ENCODE data around the gene SP8.

The SP8 gene

GRCh38 chr7:20798694-20799121 is 12.0 kb upstream of the SP8 start:
- DNase-seq (ENCODE audit: extremely low read depth, low read depth): no peak
- TF ChIP-seq CTCF (IDR thresholded peaks at IDR 0.05; ENCODE audit: low read depth, low read length): no peak

GRCh38 chr7:20798081-20798693 is 11.5 kb upstream of the SP8 start:
- DNase-seq (ENCODE audit: extremely low read depth, low read depth): no peak
- no peak for TF ChIP-seq CTCF (IDR thresholded peaks at IDR 0.05; ENCODE audit: low read depth, low read length)

DNA sequence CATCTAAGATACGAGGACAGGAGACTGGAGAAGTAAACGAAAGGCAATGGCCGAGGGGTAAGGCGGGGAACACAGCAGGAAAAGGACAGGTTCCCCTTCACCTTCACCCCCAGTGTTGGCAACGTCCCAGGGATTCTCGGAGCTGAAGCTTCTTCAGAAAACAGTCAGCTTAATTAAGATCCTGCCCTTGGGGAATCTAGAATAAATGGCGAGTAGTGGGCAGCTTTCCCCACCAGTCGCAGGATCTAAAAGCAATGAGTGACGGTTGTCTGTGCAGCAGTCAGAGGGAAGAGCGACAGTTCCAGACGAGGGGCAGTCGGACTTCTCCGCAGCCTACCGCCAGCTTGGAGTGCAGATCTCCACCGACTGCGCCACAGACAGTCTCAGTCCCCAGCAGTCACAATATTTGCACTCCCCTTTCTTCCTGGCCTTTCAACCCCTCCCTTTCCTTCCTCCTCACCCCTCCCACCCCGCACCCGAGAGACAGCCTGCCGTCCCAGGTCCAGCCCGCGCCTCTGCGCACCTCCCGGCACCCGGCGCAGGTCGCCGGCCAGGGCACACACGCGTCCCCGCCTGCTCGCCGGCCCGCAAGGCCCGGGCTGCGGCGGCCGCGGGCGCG is 10.9 kb upstream of the SP8 start:
- TF ChIP-seq CTCF (IDR thresholded peaks at IDR 0.05; ENCODE audit: low read depth, low read length): no peak
- DNase-seq (ENCODE audit: extremely low read depth, low read depth): no peak

DNA sequence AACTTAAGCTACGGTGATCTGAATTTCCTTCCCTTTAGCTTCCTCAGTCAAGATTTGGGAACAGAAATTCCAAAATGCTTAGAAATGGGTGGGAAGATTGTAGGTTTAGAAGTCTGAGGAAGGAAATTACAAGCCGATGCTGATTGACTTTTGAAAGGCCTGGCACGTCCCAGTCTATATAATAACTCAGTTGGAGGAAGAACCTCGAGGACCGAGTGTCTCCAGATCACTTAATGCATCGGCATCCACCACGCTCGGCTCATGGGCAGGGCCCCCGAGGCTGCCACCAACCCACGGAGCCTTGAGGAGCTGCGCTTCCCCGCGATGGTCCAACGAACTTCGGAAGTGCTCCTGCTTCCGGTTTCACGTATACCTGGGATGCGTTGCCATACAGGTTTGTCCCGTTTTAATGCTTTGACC is 10.4 kb upstream of the SP8 start:
- TF ChIP-seq CTCF (IDR thresholded peaks at IDR 0.05; ENCODE audit: low read depth, low read length): no peak
- no peak for DNase-seq (ENCODE audit: extremely low read depth, low read depth)

DNA sequence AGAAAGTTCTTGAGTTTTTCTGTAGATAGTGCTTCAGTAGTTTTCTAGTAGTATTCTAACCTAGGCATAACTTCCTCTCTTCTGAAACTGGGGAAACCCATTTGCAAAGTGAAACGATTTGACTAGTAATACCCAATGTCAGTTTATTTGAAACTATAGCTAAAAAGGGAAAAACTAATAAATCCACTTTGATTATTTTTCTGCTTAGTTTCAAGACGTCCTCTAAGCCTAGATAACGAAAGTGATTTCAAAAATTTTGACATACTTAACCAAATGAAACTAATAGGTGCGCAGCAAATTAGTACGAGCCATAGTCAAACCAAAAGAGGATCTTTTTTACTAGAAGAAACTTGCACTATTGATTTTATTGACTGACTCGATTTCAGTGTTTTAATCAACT is 9.8 kb upstream of the SP8 start:
- TF ChIP-seq CTCF (IDR thresholded peaks at IDR 0.05; ENCODE audit: low read depth, low read length): no peak
- no peak for DNase-seq (ENCODE audit: extremely low read depth, low read depth)

- no peak for TF ChIP-seq CTCF (IDR thresholded peaks at IDR 0.05; ENCODE audit: low read depth, low read length)
- no peak for DNase-seq (ENCODE audit: extremely low read depth, low read depth)
Observed at GRCh38 chr7:20795881-20796280, 9.2 kb upstream of the SP8 start.

DNA sequence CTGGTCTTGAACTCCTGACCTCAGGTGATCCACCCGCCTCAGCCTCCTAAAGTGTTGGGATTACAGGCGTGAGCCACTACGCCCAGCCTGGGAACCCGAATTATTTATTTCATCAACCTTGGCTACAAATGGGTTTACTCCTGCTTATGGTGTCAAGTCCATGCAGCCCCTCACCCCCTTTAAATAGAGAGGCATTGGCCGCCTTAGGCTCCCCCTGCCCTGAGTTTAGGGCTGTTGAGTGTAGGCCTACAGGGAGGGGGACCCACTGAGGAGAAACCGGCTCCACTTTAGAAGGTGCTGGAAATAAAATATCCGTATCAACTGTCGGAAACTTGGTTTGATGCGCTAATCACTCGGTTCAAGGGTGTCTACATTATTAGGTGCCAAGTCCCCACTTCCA is 8.7 kb upstream of the SP8 start:
- TF ChIP-seq CTCF (IDR thresholded peaks at IDR 0.05; ENCODE audit: low read depth, low read length): no peak
- DNase-seq (ENCODE audit: extremely low read depth, low read depth): no peak
